ENCODE measurements around the gene GALR1.

GRCh38 chr18:77250501-77250925 is 865 bp downstream of the GALR1 start:
- no peak for TF ChIP-seq POLR2A (IDR thresholded peaks at IDR 0.05)
- no peak for TF ChIP-seq CTCF (IDR thresholded peaks at IDR 0.05)

All from Peyer's patch (tissue), 4 donors.